Fibroblast of mammary gland (primary cell): ENCODE measurements around the gene USP35.

Source experiments
- DNase-seq: peaks from one replicate; pipeline ENCODE4 v3.0.0-alpha.2; 2010; ENCODE audit warnings: low read depth
- H3K4me3 ChIP-seq: 2 replicates; pipeline ENCODE4 v1.5.1; 2011; ENCODE audit warnings: low read depth, mild to moderate bottlenecking, low read length, moderate library complexity; ENCODE audit not compliant: control insufficient read depth
- CTCF ChIP-seq: conservative IDR thresholded peaks from 2 replicates; pipeline ENCODE4 v1.5.1; 2011; ENCODE audit warnings: low read depth, low read length, inconsistent platforms; ENCODE audit not compliant: control insufficient read depth, insufficient read depth

USP35 gene

GRCh38 chr11:78244546-78245255, 56.0 kb downstream of the USP35 start:
- no peak overlapping the region for H3K4me3 ChIP-seq
- peak; percentile 34 for DNase-seq
- no peak for TF ChIP-seq CTCF

- no peak for TF ChIP-seq CTCF
- H3K4me3 ChIP-seq, result no peak overlapping the region
- peak; percentile 46 for DNase-seq
Measured at GRCh38 chr11:78248191-78248590, 59.5 kb downstream of the USP35 start.

- peak; percentile 22 for DNase-seq
- H3K4me3 ChIP-seq, result no peak overlapping the region
- no peak for TF ChIP-seq CTCF
Measured at GRCh38 chr11:78248903-78249302, 60.2 kb downstream of the USP35 start.

- no peak overlapping the region for H3K4me3 ChIP-seq
- DNase-seq, result no peak
- no peak for TF ChIP-seq CTCF
Measured at GRCh38 chr11:78250099-78250498, 61.4 kb downstream of the USP35 start.

GRCh38 chr11:78251083-78251775, 62.5 kb downstream of the USP35 start:
- TF ChIP-seq CTCF, result no peak
- H3K4me3 ChIP-seq, result no peak overlapping the region
- peak; percentile 42 for DNase-seq

GRCh38 chr11:78253797-78254196, 65.1 kb downstream of the USP35 start:
- TF ChIP-seq CTCF, result no peak
- H3K4me3 ChIP-seq, result no peak overlapping the region
- peak; percentile 45 for DNase-seq

GRCh38 chr11:78254268-78254667, 65.5 kb downstream of the USP35 start:
- no peak for TF ChIP-seq CTCF
- no peak overlapping the region for H3K4me3 ChIP-seq
- no peak for DNase-seq
